OCI-LY7 (cell line): ENCODE measurements around the gene SKP1. TPM values are rescaled to one million over a fixed set of nuclear protein-coding genes. Genes with fewer than 3 reads are reported as not detected.

ENCODE experiments used
- BruUV-seq: library from RNA; stranded (reverse); fragments of 400-500 nt; replicated peaks from 2 replicates; lab custom pipeline; 2021; lab: Mats Ljungman, UMichigan
- CTCF ChIA-PET: fragments of 300-600 bp; sonication (Branson Sonifier 250); formaldehyde crosslinking; loops from one replicate; lab custom pipeline; 2022; ENCODE audit warnings: antibody characterized with exemption; ENCODE audit not compliant: unreplicated experiment; lab: Charles Lee
- POLR2A ChIA-PET: fragments of 300-600 bp; sonication (Branson Sonifier 250); formaldehyde crosslinking; loops from one replicate; lab custom pipeline; 2022; ENCODE audit warnings: antibody characterized with exemption; lab: Charles Lee
- DNase-seq: peaks from one replicate; pipeline ENCODE4 v3.0.0-alpha.2; 2015; ENCODE audit warnings: low spot score
- H2AFZ ChIP-seq: fragments of 200-600 bp; sonication (generic), shearing (Covaris generic); 2 replicates; pipeline ENCODE4 v1.6.1; 2014; ENCODE audit warnings: mild to moderate bottlenecking, antibody characterized with exemption, low read length, moderate library complexity
- H3K27ac ChIP-seq: fragments of 200-600 bp; sonication (generic); 2 replicates; pipeline ENCODE4 v1.5.1; 2014; ENCODE audit warnings: mixed run types, low read depth, mild to moderate bottlenecking, moderate library complexity, low read length, inconsistent platforms; ENCODE audit not compliant: poor library complexity, severe bottlenecking
- H3K36me3 ChIP-seq: fragments of 200-600 bp; sonication (generic); 2 replicates; pipeline ENCODE4 v1.6.1; 2014; ENCODE audit warnings: mild to moderate bottlenecking, antibody characterized with exemption, low read length, moderate library complexity, mixed read lengths; ENCODE audit not compliant: insufficient read depth
- H3K4me1 ChIP-seq: fragments of 200-600 bp; sonication (generic); 2 replicates; pipeline ENCODE4 v1.5.1; 2014; ENCODE audit warnings: mild to moderate bottlenecking, low read length; ENCODE audit not compliant: insufficient read depth, poor library complexity, severe bottlenecking
- H3K4me2 ChIP-seq: fragments of 200-600 bp; sonication (generic); 2 replicates; pipeline ENCODE4 v1.6.1; 2014; ENCODE audit warnings: mild to moderate bottlenecking, low read length
- H3K4me3 ChIP-seq: fragments of 200-600 bp; sonication (generic); 2 replicates; pipeline ENCODE4 v1.5.1; 2014; ENCODE audit warnings: mild to moderate bottlenecking, low read depth, low read length; ENCODE audit not compliant: poor library complexity, severe bottlenecking
- H3K79me2 ChIP-seq: fragments of 200-600 bp; sonication (generic); 2 replicates; pipeline ENCODE4 v1.6.1; 2016; ENCODE audit warnings: low read depth, mild to moderate bottlenecking, low read length, moderate library complexity, mixed read lengths; ENCODE audit not compliant: insufficient read depth
- H3K9me2 ChIP-seq: fragments of 200-600 bp; sonication (generic); 2 replicates; pipeline ENCODE4 v1.6.1; 2016; ENCODE audit warnings: mild to moderate bottlenecking, low read length, mixed read lengths; ENCODE audit not compliant: insufficient read depth
- H3K9me3 ChIP-seq: fragments of 200-600 bp; sonication (generic); 2 replicates; pipeline ENCODE4 v1.6.1; 2014; ENCODE audit warnings: mild to moderate bottlenecking, mixed run types, low read length, mixed read lengths
- H4K20me1 ChIP-seq: fragments of 200-600 bp; sonication (generic); 2 replicates; pipeline ENCODE4 v1.6.1; 2014; ENCODE audit warnings: mild to moderate bottlenecking, antibody characterized with exemption, low read length, moderate library complexity, mixed read lengths; ENCODE audit not compliant: insufficient read depth
- EZH2phosphoT487 ChIP-seq: fragments of 200-600 bp; sonication (generic); IDR thresholded peaks from 2 replicates; pipeline ENCODE4 v1.6.1; 2018; ENCODE audit warnings: low read depth, borderline replicate concordance, mild to moderate bottlenecking, mixed run types, antibody characterized with exemption, low read length, moderate library complexity, mixed read lengths
- intact Hi-C: fragments of 100-400 bp; cut with micrococcal nuclease; formaldehyde crosslinking; loops from one replicate; pipeline ENCODE4 v1.10.0; 2022; ENCODE audit not compliant: unreplicated experiment
- total RNA-seq, 2 experiments: library from RNA; depleted of rRNA in 1 of 2; stranded (reverse); fragments of >200 nt in 1 of 2; shearing (Covaris generic) in 1 of 2; gene quantifications; 2 replicates each; pipeline ENCODE4 v1.2.3, GENCODE V29; 2014 to 2022
- TF ChIP-seq, protein P1 (sequence below): fragments of 200-600 bp; sonication (generic); conservative IDR thresholded peaks from 2 replicates; pipeline ENCODE4 v1.5.1; 2014; ENCODE audit warnings: mild to moderate bottlenecking, antibody characterized with exemption, low read length, moderate library complexity, mixed read lengths

SKP1 gene
- total RNA-seq, 2 experiments from 2014 or later: 129 to 204 TPM

- H3K79me2 ChIP-seq: no peaks in the 10 kb centered on the region
- H4K20me1 ChIP-seq: no peaks in the 10 kb centered on the region
- no peak for DNase-seq
- intact Hi-C loops: no loop called here
- H2AFZ ChIP-seq: no peak overlapping the region
- no peak overlapping the region for H3K4me3 ChIP-seq
- peaks cover 3% of the 10 kb centered on the region for H3K4me1 ChIP-seq
- no peak overlapping the region for H3K4me2 ChIP-seq
- TF ChIP-seq EZH2phosphoT487: no peak
- TF ChIP-seq, protein P1, sequence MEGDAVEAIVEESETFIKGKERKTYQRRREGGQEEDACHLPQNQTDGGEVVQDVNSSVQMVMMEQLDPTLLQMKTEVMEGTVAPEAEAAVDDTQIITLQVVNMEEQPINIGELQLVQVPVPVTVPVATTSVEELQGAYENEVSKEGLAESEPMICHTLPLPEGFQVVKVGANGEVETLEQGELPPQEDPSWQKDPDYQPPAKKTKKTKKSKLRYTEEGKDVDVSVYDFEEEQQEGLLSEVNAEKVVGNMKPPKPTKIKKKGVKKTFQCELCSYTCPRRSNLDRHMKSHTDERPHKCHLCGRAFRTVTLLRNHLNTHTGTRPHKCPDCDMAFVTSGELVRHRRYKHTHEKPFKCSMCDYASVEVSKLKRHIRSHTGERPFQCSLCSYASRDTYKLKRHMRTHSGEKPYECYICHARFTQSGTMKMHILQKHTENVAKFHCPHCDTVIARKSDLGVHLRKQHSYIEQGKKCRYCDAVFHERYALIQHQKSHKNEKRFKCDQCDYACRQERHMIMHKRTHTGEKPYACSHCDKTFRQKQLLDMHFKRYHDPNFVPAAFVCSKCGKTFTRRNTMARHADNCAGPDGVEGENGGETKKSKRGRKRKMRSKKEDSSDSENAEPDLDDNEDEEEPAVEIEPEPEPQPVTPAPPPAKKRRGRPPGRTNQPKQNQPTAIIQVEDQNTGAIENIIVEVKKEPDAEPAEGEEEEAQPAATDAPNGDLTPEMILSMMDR: no peak
- H3K27ac ChIP-seq: no peak overlapping the region
- no peaks in the 10 kb centered on the region for H3K9me2 ChIP-seq
- ChIA-PET POLR2A (interaction anchor here (0.5 kb wide), 1 partner anchor 40 kb away, joined by 4 read pairs; no protein-coding TSS in a partner anchor), CTCF (no interaction called here)
- BruUV-seq: no TSS peak
- H3K36me3 ChIP-seq: peaks cover 59% of the 10 kb centered on the region
- H3K9me3 ChIP-seq: no peaks in the 10 kb centered on the region
These were observed 33.3 kb downstream of the SKP1 start for GRCh38 chr5:134143431-134143830.

DNA sequence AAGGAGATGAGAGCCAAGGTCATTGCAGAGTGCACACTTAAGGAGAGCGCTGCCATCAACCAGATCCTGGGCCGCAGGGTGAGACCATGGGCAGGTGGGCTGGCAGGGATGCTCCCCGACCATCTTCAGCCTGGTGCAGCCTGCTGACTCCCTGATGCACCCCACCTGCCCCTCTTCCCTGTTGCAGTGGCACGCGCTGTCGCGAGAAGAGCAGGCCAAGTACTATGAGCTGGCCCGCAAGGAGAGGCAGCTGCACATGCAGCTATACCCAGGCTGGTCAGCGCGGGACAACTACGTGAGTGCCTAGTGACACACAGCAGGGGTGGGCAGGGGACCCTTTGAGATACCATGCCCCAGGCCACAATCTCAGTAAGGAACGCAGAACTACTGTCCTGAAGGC is 33.9 kb downstream of the SKP1 start:
- TF ChIP-seq, protein P1: no peak
- H3K4me3 ChIP-seq: no peak overlapping the region
- no peak for DNase-seq
- intact Hi-C loops: no loop called here
- H3K27ac ChIP-seq: no peak overlapping the region
- no peaks in the 10 kb centered on the region for H3K9me2 ChIP-seq
- H2AFZ ChIP-seq: no peak overlapping the region
- H3K9me3 ChIP-seq: no peaks in the 10 kb centered on the region
- H3K79me2 ChIP-seq: no peaks in the 10 kb centered on the region
- H3K36me3 ChIP-seq: peaks cover 54% of the 10 kb centered on the region
- no TSS peak for BruUV-seq
- ChIA-PET CTCF (no interaction called here), POLR2A (no interaction called here)
- H4K20me1 ChIP-seq: no peaks in the 10 kb centered on the region
- H3K4me2 ChIP-seq: no peak overlapping the region
- H3K4me1 ChIP-seq: peaks cover 9% of the 10 kb centered on the region

DNA sequence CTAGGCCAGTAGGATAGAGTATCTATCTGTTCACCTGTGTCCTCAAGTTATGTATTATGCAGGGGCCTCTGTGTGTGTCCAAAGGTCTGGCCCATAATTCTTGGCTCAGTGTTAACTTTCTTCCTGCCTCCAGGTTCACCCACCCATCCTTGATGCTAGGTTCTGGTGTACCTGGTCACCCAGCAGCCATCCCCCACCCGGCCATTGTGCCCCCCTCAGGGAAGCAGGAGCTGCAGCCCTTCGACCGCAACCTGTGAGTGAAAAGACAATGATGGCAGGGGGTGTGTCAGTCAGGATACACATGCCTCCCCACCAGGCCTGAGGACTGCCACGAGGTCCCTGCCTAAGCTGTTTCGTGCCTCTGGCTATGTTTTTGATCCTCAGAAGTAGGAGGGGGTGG is 34.7 kb downstream of the SKP1 start:
- Histone ChIP-seq H3K4me2 (no peak overlapping the region), H3K36me3 (peaks cover 54% of the 10 kb centered on the region), H2AFZ (no peak overlapping the region), H3K4me1 (peaks cover 15% of the 10 kb centered on the region), H3K9me2 (no peaks in the 10 kb centered on the region), H3K4me3 (no peak overlapping the region), H3K27ac (no peak overlapping the region), H3K79me2 (no peaks in the 10 kb centered on the region), H4K20me1 (no peaks in the 10 kb centered on the region), H3K9me3 (no peaks in the 10 kb centered on the region)
- TF ChIP-seq, protein P1: no peak
- TF ChIP-seq EZH2phosphoT487: no peak
- CTCF ChIA-PET: interaction anchor here (4.2 kb wide), 1 partner anchor 102 kb away, joined by 18 read pairs; no protein-coding TSS in a partner anchor
- POLR2A ChIA-PET: no interaction called here
- no TSS peak for BruUV-seq
- intact Hi-C loops: no loop called here
- no peak for DNase-seq
